ENCODE data around the gene PADI1.

- TF ChIP-seq EP300 (IDR thresholded peaks at IDR 0.05) (no peak), POLR2AphosphoS5 (IDR thresholded peaks at IDR 0.05) (no peak), POLR2A (IDR thresholded peaks at IDR 0.05) (no peak)
- TF ChIP-seq, protein P1, sequence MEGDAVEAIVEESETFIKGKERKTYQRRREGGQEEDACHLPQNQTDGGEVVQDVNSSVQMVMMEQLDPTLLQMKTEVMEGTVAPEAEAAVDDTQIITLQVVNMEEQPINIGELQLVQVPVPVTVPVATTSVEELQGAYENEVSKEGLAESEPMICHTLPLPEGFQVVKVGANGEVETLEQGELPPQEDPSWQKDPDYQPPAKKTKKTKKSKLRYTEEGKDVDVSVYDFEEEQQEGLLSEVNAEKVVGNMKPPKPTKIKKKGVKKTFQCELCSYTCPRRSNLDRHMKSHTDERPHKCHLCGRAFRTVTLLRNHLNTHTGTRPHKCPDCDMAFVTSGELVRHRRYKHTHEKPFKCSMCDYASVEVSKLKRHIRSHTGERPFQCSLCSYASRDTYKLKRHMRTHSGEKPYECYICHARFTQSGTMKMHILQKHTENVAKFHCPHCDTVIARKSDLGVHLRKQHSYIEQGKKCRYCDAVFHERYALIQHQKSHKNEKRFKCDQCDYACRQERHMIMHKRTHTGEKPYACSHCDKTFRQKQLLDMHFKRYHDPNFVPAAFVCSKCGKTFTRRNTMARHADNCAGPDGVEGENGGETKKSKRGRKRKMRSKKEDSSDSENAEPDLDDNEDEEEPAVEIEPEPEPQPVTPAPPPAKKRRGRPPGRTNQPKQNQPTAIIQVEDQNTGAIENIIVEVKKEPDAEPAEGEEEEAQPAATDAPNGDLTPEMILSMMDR (IDR thresholded peaks at IDR 0.05), result no peak
Measured at GRCh38 chr1:17250601-17251000, 45.7 kb downstream of the PADI1 start.

Measured in suprapubic skin (tissue), 4 donors.